Measurements from ENCODE around the gene TBC1D17. TPM values are rescaled to one million over a fixed set of nuclear protein-coding genes. Genes with fewer than 3 reads are reported as not detected.

The TBC1D17 gene
- total and polyA plus RNA-seq, 2 of the 13 experiments (the other 11 are each of a cell fraction or from before 2014, with no cell fraction given), result 9.7 to 16.9 TPM

DNA sequence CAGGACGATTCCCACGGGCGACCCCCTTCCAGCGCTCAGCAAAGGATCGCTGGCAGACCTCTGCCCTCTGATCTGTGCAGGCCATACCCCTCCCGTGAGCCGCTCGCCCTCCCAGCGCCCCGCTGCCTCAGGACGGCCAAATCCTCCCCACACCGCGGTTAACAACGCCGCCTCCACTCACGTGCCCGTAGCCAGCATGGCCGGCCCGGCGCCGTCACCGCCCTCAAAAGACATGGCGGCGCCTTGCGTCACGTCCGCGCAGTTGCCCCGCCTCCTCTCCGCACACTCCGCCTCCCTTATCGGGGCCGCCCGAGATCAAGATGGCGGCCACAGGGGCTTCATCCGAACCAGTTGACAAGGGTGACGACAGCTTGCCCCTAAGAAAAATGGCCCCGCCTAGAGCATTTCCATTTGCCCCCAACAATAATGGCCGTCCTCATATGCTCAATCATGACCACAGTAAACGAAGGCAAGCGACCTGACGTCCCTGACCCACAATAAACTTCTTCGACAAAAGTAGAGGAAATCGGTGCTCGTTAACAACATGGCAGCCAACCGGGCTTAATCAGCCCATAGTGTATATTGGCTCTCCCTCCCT is 981 bp upstream of the TBC1D17 start (continued):
- no peak for TF ChIP-seq SYNCRIP (IDR thresholded peaks at IDR 0.05; ENCODE audit: insufficient read depth, low read depth, low read length)
- no peak for TF ChIP-seq ZNF296 (CRISPR knock-in tag; conservative IDR thresholded peaks at IDR 0.05)
- TF ChIP-seq ZNF333 (CRISPR knock-in tag; IDR thresholded peaks at IDR 0.05; ENCODE audit: borderline replicate concordance), result no peak
- TF ChIP-seq, protein P1, sequence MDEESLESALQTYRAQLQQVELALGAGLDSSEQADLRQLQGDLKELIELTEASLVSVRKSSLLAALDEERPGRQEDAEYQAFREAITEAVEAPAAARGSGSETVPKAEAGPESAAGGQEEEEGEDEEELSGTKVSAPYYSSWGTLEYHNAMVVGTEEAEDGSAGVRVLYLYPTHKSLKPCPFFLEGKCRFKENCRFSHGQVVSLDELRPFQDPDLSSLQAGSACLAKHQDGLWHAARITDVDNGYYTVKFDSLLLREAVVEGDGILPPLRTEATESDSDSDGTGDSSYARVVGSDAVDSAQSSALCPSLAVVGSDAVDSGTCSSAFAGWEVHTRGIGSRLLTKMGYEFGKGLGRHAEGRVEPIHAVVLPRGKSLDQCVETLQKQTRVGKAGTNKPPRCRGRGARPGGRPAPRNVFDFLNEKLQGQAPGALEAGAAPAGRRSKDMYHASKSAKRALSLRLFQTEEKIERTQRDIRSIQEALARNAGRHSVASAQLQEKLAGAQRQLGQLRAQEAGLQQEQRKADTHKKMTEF (CRISPR knock-in tag; IDR thresholded peaks at IDR 0.05), result peak; percentile 75
- TF ChIP-seq, protein P2, sequence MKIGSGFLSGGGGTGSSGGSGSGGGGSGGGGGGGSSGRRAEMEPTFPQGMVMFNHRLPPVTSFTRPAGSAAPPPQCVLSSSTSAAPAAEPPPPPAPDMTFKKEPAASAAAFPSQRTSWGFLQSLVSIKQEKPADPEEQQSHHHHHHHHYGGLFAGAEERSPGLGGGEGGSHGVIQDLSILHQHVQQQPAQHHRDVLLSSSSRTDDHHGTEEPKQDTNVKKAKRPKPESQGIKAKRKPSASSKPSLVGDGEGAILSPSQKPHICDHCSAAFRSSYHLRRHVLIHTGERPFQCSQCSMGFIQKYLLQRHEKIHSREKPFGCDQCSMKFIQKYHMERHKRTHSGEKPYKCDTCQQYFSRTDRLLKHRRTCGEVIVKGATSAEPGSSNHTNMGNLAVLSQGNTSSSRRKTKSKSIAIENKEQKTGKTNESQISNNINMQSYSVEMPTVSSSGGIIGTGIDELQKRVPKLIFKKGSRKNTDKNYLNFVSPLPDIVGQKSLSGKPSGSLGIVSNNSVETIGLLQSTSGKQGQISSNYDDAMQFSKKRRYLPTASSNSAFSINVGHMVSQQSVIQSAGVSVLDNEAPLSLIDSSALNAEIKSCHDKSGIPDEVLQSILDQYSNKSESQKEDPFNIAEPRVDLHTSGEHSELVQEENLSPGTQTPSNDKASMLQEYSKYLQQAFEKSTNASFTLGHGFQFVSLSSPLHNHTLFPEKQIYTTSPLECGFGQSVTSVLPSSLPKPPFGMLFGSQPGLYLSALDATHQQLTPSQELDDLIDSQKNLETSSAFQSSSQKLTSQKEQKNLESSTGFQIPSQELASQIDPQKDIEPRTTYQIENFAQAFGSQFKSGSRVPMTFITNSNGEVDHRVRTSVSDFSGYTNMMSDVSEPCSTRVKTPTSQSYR (CRISPR knock-in tag; IDR thresholded peaks at IDR 0.05; ENCODE audit: borderline replicate concordance), result no peak
- TF ChIP-seq, protein P3, sequence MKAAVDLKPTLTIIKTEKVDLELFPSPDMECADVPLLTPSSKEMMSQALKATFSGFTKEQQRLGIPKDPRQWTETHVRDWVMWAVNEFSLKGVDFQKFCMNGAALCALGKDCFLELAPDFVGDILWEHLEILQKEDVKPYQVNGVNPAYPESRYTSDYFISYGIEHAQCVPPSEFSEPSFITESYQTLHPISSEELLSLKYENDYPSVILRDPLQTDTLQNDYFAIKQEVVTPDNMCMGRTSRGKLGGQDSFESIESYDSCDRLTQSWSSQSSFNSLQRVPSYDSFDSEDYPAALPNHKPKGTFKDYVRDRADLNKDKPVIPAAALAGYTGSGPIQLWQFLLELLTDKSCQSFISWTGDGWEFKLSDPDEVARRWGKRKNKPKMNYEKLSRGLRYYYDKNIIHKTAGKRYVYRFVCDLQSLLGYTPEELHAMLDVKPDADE (CRISPR knock-in tag; IDR thresholded peaks at IDR 0.05), result no peak
- TF ChIP-seq, protein P4, sequence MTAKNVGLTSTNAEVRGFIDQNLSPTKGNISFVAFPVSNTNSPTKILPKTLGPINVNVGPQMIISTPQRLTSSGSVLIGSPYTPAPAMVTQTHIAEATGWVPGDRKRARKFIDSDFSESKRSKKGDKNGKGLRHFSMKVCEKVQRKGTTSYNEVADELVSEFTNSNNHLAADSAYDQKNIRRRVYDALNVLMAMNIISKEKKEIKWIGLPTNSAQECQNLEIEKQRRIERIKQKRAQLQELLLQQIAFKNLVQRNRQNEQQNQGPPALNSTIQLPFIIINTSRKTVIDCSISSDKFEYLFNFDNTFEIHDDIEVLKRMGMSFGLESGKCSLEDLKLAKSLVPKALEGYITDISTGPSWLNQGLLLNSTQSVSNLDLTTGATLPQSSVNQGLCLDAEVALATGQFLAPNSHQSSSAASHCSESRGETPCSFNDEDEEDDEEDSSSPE (CRISPR knock-in tag; IDR thresholded peaks at IDR 0.05), result peak; percentile 37; the same call in 1 of the 2 replicates
- TF ChIP-seq ZSCAN29 (CRISPR knock-in tag; conservative IDR thresholded peaks at IDR 0.05), result no peak
- TF ChIP-seq AHR (CRISPR knock-in tag; IDR thresholded peaks at IDR 0.05), result 0 out of 2 replicates have a peak, but pooled peaks have one; percentile 61
- peak; percentile 74 for TF ChIP-seq BRD4 (CRISPR knock-in tag; IDR thresholded peaks at IDR 0.05)
- TF ChIP-seq, protein P5, sequence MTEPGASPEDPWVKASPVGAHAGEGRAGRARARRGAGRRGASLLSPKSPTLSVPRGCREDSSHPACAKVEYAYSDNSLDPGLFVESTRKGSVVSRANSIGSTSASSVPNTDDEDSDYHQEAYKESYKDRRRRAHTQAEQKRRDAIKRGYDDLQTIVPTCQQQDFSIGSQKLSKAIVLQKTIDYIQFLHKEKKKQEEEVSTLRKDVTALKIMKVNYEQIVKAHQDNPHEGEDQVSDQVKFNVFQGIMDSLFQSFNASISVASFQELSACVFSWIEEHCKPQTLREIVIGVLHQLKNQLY (CRISPR knock-in tag; IDR thresholded peaks at IDR 0.05), result peak; percentile 32; the same call in 1 of the 2 replicates
- TF ChIP-seq FOXM1 (CRISPR knock-in tag; IDR thresholded peaks at IDR 0.05), result no peak
- TF ChIP-seq CREM (IDR thresholded peaks at IDR 0.05), result peak; percentile 91
- TF ChIP-seq CREM (CRISPR knock-in tag; IDR thresholded peaks at IDR 0.05), result no peak
